AG04450 (cell line): Measurements from ENCODE around the gene ILDR1. TPM values are rescaled to one million over a fixed set of nuclear protein-coding genes. Genes with fewer than 3 reads are reported as not detected.

Source experiments
- CTCF ChIA-PET: fragments of 300-600, 350-600 bp; formaldehyde crosslinking; extraction: SDS; loops from one replicate; lab custom pipeline; 2022; ENCODE audit warnings: antibody characterized with exemption, inconsistent platforms; lab: Charles Lee
- POLR2A ChIA-PET: fragments of 350-600 bp; formaldehyde crosslinking; extraction: SDS; loops from one replicate; lab custom pipeline; 2021; ENCODE audit warnings: antibody characterized with exemption, inconsistent platforms; lab: Yijun Ruan, JAX
- DNase-seq: peaks from one replicate; pipeline ENCODE4 v3.0.0-alpha.2; 2011; ENCODE audit warnings: low read depth, low spot score
- H3K27ac ChIP-seq: one replicate; pipeline ENCODE4 v1.5.1; 2012; ENCODE audit warnings: low read depth, low read length, control low read depth
- H3K27me3 ChIP-seq: one replicate; pipeline ENCODE4 v1.6.0; 2012; ENCODE audit warnings: low read length; ENCODE audit not compliant: control insufficient read depth, insufficient read depth
- H3K4me3 ChIP-seq: 2 replicates; pipeline ENCODE4 v1.5.1; 2011; ENCODE audit warnings: mild to moderate bottlenecking, low read depth, low read length, control low read depth
- H3K9me3 ChIP-seq: 2 replicates; pipeline ENCODE4 v1.5.1; 2012; ENCODE audit warnings: low read length; ENCODE audit not compliant: control insufficient read depth, insufficient read depth
- CTCF ChIP-seq: IDR thresholded peaks from 2 replicates; pipeline ENCODE4 v1.5.1; 2011; ENCODE audit warnings: low read depth, low read length, control low read depth, inconsistent platforms
- polyA plus RNA-seq: library from polyadenylated mRNA; depleted of rRNA; stranded (reverse); fragments of >200 nt; gene quantifications from 2 replicates; pipeline ENCODE4 v1.2.3, GENCODE V29; 2011

Gene ILDR1
- polyA plus RNA-seq, 1 experiment, result not detected

GRCh38 chr3:121994551-121994950, 27.5 kb downstream of the ILDR1 start:
- no peak overlapping the region for H3K27ac ChIP-seq
- no peak for DNase-seq
- no peaks in the 10 kb centered on the region; the same call in 1 of the 2 replicates for H3K9me3 ChIP-seq
- H3K27me3 ChIP-seq, result no peaks in the 10 kb centered on the region
- no peak overlapping the region for H3K4me3 ChIP-seq
- ChIA-PET POLR2A (no interaction called here), CTCF (interaction anchor here (0.7 to 1.8 kb wide), 3 partner anchors 16 to 30 kb away, joined by 3 to 5 read pairs (median 3); no protein-coding TSS in a partner anchor)
- TF ChIP-seq CTCF, result no peak

- CTCF ChIA-PET, result no interaction called here
- Histone ChIP-seq H3K4me3 (no peak overlapping the region), H3K9me3 (no peaks in the 10 kb centered on the region; the same call in 1 of the 2 replicates), H3K27me3 (peaks cover 4% of the 10 kb centered on the region), H3K27ac (no peak overlapping the region)
- DNase-seq, result no peak
- TF ChIP-seq CTCF, result no peak
- POLR2A ChIA-PET, result no interaction called here
Measured at GRCh38 chr3:121992601-121993560, 29.2 kb downstream of the ILDR1 start.

- no peak overlapping the region for H3K4me3 ChIP-seq
- CTCF ChIA-PET, result no interaction called here
- no peak for TF ChIP-seq CTCF
- H3K9me3 ChIP-seq, result no peaks in the 10 kb centered on the region; the same call in 1 of the 2 replicates
- peaks cover 4% of the 10 kb centered on the region for H3K27me3 ChIP-seq
- DNase-seq, result no peak
- H3K27ac ChIP-seq, result no peak overlapping the region
- POLR2A ChIA-PET, result no interaction called here
Measured at GRCh38 chr3:121989943-121990342, 32.1 kb downstream of the ILDR1 start.

GRCh38 chr3:121988146-121988545, 33.9 kb downstream of the ILDR1 start:
- H3K27me3 ChIP-seq, result peaks cover 4% of the 10 kb centered on the region
- DNase-seq, result no peak
- POLR2A ChIA-PET, result no interaction called here
- H3K4me3 ChIP-seq, result no peak overlapping the region
- no peak overlapping the region for H3K27ac ChIP-seq
- H3K9me3 ChIP-seq, result no peaks in the 10 kb centered on the region; the same call in 1 of the 2 replicates
- TF ChIP-seq CTCF, result no peak
- CTCF ChIA-PET, result no interaction called here

- POLR2A ChIA-PET, result no interaction called here
- CTCF ChIA-PET, result no interaction called here
Measured at GRCh38 chr3:121985846-121986245, 36.2 kb downstream of the ILDR1 start.

More at GRCh38 chr3:121985846-121986245, 36.2 kb downstream of the ILDR1 start:
- no peak overlapping the region for H3K4me3 ChIP-seq
- TF ChIP-seq CTCF, result no peak
- no peak overlapping the region for H3K27ac ChIP-seq
- H3K27me3 ChIP-seq, result peaks cover 4% of the 10 kb centered on the region
- H3K9me3 ChIP-seq, result no peaks in the 10 kb centered on the region
- no peak for DNase-seq
